CD4-positive, alpha-beta T cell treated with Interleukin-4 for 4 hours (primary cell): ENCODE results near the gene CORO2B.

Experiments used
- DNase-seq: peaks from one replicate; pipeline ENCODE4 v3.0.0-alpha.2; 2020

The CORO2B gene

GRCh38 chr15:68706931-68707330, 128.1 kb downstream of the CORO2B start:
- DNase-seq: no peak

DNA sequence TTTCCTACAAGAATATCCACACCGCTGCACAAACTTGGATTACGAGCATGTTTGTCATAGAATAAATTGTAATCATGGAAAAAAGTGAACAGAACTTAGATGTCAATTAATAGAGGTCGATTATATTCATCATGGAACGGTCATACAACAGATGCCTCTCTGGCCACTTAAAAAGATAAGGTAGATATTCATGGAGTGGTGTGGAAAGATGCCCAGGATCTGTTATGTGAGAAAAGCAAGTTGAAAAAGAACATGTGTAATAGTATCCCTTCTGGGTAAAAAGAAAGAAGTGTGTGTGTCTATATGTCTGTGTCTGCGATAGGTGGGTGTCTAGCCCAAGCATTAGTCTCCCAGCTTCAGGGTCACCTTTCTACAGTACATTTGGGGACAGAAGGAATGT, 128.6 kb downstream of the CORO2B start:
- DNase-seq: no peak

DNA sequence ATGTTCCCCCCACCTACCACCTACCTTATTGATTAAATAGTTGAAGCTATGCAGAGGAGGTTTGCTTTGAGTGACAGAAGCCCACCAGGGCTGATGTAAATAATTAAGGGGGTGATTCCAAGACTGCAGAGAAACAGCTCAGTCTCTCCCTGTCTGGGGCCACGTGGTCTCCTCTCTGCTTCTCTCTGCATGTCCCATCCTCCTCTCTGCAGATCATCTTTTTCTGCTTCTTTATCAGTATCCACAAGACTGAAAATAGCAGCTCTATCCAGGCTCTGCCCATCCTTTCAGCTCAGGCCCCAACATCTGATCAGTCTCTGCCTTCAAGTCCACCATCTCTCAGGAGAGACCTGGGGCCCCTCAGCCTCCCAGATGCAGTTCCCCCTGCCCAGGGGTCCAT, 131.1 kb downstream of the CORO2B start:
- DNase-seq: no peak

DNA sequence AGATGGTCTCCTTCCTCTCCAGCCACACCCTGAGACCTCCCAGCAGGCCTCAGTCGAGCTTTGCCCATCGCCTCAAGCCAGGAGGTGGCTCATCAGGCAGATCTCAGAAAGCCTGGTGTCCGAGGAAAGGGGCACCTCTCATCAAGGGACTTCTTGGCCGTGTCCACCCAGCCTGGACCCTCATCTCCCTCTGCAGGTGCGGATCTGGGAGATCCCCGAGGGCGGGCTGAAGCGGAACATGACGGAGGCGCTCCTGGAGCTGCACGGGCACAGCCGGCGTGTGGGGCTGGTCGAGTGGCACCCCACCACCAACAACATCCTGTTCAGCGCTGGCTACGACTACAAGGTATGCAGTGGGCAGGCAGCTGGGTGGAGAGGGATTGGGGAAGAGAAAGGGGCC, 131.7 kb downstream of the CORO2B start:
- no peak for DNase-seq

DNA sequence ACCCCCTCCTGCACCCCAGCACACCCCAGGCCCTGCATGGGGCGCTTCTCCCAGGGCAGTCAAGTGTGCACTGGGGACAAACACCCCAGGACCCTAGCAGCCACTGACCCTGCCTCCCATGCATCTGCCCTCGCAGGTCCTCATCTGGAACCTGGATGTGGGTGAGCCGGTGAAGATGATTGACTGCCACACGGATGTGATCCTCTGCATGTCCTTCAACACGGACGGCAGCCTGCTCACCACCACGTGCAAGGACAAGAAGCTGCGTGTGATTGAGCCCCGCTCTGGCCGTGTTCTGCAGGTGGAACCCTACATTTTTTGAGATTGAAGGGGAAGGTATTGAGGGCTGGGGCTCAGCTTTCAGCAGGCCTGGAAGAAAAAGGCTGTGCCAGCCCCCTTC, 132.6 kb downstream of the CORO2B start:
- no peak for DNase-seq

DNA sequence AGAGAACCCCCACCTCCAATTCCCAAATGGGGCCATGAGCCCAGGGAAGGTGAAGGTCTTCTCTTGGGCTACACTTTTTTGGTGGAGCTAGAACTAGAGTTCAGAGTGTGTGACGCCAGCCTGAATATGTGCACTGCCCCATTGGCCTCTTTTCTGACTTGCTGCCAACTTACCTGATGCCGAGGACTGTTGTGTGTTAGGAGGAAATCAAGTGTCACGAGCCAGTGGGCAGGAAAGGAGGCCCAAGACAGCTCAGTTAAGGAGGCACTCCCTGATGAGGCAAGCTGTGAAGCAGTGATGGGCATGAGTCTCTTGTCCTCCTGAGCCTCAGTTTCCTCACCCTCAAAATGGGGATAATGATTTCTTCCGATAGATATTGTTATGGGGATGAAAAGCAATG, 134.1 kb downstream of the CORO2B start:
- no peak for DNase-seq

DNA sequence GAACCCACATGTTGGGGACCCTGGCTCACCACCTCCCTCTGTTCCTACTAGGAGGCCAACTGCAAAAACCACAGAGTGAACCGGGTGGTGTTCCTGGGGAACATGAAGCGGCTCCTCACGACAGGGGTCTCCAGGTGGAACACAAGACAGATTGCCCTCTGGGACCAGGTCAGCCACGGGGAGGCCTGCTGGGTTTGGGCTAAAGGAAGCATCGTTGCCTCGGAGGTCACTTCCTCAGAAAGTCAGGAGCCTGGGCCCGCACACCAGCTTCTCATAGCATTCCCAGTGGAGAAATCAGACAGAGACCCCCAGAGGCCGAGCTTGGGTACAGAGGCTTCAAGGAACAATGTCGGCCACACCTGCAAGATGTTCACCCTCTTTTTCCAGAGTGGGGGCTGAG, 135.1 kb downstream of the CORO2B start:
- no peak for DNase-seq

- DNase-seq: no peak
Measured at GRCh38 chr15:68715111-68715510, 136.3 kb downstream of the CORO2B start.

DNA sequence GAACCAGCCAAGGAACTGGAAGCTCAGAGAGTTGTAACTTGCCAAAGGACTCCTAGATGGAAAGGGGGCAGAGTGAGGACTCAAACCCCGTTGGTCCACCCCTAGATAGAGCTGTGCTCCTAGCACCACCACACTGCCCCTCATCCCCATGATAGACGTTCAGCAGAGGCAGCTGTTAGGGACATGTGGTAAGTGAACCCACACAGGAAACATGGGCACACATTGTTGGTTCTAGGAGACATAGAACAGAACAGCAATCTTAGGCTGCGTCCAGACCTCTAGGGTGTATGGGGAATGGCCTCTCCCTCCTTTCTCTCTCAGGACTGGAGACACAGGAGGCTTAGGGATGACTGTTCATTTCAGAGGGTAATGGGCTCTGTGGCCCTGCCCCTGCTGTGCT, 139.2 kb downstream of the CORO2B start:
- no peak for DNase-seq

GRCh38 chr15:68718468-68718867, 139.7 kb downstream of the CORO2B start:
- no peak for DNase-seq

DNA sequence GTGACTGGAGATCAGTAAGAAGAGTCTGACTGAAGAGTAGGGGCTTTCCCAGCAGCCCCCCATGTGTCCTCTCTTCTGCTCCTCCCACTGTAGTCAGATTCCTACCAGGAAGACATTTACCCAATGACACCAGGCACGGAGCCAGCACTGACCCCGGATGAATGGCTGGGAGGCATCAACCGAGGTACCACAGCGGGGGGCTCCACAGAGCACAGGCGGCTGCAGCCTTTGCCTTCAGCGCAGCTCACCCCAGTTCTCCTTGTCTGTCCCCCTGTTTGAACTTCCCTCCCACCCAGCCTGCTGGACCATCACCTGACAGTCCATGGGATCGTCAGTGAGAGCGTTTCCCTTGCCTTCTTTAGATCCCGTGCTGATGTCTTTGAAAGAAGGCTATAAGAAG, 140.3 kb downstream of the CORO2B start:
- no peak for DNase-seq

GRCh38 chr15:68719672-68720071, 140.9 kb downstream of the CORO2B start:
- no peak for DNase-seq

DNA sequence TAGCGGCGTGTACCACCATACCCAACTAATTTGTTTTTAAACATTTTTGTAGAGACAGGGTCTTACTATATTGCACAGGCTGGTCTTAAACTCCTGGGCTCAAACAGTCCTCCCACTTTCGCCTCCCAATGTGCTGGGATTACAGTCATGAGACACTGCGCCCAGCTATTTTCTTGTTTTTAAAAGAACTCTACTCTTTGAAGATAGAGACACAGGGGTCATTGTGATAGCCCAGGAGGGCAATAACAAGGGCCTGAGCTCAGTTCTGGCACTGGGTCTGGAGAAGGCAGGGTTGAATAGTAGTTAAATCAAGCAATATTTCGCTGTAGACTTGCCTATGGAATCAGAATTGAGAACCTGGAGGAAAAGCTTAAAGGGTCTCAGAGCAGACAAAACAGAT, 143.1 kb downstream of the CORO2B start:
- no peak for DNase-seq

DNA sequence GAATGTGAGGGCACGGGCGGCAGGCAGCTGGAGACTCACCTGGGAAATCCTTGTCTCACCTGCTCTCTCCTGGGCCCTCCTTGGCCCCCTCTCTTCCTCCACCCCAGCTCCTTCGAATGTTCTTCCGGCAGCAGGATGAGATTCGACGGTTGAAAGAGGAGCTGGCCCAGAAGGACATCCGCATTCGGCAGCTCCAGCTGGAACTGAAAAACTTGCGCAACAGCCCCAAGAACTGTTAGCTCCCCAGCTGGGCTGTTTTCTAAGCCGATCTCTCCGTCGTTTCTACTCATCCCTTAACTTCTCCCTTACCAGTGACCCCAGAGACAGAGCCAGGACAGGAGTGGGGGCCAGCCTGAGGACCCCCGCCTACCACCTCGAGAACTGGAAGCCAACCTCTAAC, 146.9 kb downstream of the CORO2B start:
- no peak for DNase-seq

GRCh38 chr15:68726246-68726645, 147.5 kb downstream of the CORO2B start:
- DNase-seq: no peak

GRCh38 chr15:68729789-68730411, 151.1 kb downstream of the CORO2B start:
- no peak for DNase-seq

DNA sequence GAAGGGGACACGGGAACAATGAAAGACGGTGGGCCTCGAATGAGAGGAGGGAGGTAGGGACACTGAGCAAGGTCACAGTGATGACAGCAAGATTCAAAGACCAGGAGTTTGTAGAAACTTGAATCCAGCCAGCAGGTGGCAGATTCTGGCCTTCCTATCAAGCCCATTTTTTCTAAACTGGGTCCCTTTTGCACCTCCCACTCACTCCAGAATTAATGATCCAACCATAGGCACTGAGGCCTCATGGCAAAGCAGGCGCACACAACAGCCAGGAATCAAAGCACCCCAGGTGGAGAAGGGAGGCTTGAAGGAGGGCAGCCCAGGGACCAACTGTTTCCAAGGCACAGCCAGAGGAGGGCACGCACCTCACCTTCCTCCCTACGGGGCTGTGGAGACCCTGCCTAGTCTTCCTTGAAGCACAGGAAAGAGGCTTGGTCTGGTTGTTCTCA, 151.7 kb downstream of the CORO2B start:
- peak; percentile 11 for DNase-seq

GRCh38 chr15:68730976-68731897, 152.4 kb downstream of the CORO2B start:
- DNase-seq: no peak

DNA sequence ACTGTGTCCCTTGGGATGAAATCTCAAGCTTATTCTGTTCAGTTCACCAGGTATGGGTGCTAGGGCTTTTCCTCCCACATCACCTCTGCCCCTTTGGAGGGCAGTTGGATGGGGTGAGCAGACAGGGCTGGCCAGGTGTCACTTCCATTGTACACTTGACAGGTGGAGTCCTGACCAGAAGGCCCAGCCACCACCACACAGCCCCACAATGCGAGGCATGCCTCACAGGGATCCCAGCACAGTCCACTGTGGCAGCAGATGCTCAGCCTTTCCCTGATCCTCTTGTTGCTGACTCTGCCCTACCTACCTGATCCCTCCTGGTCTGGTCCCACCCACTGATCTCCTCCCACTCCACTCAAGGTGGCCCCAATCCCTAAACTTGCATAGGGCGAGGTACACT, 153.7 kb downstream of the CORO2B start:
- no peak for DNase-seq

DNA sequence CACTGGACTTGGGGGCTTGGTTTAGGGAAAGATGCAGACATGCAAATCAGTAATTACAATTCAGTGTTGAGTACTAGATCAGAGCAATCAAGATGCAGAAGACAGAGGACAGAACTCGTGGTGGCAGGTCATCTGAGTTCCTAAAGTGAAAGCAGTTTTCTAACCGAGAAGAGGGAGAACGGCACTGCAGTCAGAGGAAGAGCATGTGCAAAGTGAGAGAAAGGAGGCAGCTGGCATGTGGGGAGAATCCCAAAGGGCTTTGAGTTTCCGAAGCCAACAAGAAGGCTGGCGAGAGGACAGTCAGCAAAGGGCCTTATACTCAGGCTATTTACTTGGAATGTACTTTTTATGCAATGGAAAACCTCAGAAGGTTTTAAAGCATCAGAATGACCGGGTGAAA, 154.9 kb downstream of the CORO2B start:
- no peak for DNase-seq

DNA sequence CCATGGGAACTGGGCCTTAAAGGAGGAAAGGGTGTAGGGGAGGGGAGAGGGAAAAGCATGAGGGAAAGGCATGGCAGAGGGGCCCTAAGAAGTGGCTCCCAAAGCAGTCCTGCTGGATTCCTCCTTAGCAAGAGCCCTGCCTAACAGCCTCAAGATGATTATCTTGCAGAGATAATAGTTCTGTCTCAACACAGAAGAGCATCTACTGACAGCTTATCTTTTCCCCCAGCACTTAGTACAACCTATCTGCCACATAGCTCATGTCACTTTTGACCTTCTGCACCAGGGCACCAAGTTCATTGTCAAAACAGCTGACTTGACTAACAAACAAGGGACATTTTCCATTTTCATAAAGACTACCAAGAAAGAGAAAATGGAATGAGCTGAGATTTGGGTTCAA, 155.6 kb downstream of the CORO2B start:
- DNase-seq: no peak

DNA sequence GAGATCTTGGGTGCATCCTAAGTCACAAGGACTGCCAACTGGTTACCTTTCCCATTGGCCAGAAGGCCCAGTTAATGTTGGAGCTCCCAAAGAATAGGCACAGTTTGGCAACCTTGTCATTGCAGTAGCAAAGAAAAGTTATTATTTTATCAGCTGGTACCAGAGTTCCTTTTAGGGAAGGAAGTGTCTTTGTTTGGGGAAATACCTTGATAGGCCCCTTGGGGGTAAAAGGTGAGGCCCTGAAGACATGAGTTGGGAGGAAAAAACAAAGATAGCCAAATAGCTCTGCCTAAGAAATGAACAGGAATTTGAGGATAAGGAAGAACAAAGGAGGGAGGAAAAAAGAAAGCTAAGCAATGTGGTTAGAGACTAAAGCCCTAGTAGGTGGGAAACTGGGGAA, 156.1 kb downstream of the CORO2B start:
- DNase-seq: no peak

- no peak for DNase-seq
Measured at GRCh38 chr15:68735610-68736009, 156.8 kb downstream of the CORO2B start.

DNA sequence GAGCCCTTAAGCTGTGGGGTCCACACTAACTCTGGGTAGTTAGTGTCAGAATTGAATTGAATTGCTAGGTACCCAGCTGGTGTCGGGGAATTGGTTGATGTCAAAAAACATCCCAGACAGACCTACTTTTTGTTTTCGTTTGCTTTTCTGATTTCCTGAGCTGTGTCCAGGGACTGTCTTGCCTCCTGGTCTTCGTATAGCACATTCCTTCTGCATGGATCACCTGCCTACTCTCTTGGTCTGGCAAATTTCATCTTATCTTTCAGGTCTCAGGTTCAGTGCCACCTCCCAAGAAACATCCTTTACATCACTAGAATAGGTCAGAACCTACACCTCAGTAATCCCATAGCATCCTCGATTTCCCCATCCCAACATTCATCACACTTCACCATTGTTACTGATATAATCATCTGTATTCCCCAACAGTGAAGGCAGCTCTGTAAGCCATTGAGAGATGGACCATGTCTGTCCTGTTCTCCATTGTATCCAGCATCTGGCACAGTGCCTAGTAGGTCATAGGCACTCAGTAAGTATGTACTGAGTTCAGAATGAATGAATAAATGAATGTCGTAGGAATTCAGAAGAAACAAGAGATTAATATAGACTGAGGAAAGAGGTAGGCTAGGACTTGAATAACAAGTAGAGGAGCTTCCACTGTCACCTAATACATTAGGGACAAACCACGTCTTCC, 160.7 kb downstream of the CORO2B start:
- no peak for DNase-seq
